OCI-LY7 (cell line): ENCODE results near the gene NACAD. TPM values are rescaled to one million over a fixed set of nuclear protein-coding genes. Genes with fewer than 3 reads are reported as not detected.

ENCODE experiments used
- BruUV-seq: library from RNA; stranded (reverse); fragments of 400-500 nt; replicated peaks from 2 replicates; lab custom pipeline; 2021; lab: Mats Ljungman, UMichigan
- CTCF ChIA-PET: fragments of 300-600 bp; sonication (Branson Sonifier 250); formaldehyde crosslinking; loops from one replicate; lab custom pipeline; 2022; ENCODE audit warnings: antibody characterized with exemption; ENCODE audit not compliant: unreplicated experiment; lab: Charles Lee
- POLR2A ChIA-PET: fragments of 300-600 bp; sonication (Branson Sonifier 250); formaldehyde crosslinking; loops from one replicate; lab custom pipeline; 2022; ENCODE audit warnings: antibody characterized with exemption; lab: Charles Lee
- DNase-seq: peaks from one replicate; pipeline ENCODE4 v3.0.0-alpha.2; 2015; ENCODE audit warnings: low spot score
- H2AFZ ChIP-seq: fragments of 200-600 bp; sonication (generic), shearing (Covaris generic); 2 replicates; pipeline ENCODE4 v1.6.1; 2014; ENCODE audit warnings: mild to moderate bottlenecking, antibody characterized with exemption, low read length, moderate library complexity
- H3K27ac ChIP-seq: fragments of 200-600 bp; sonication (generic); 2 replicates; pipeline ENCODE4 v1.5.1; 2014; ENCODE audit warnings: mixed run types, low read depth, mild to moderate bottlenecking, moderate library complexity, low read length, inconsistent platforms; ENCODE audit not compliant: poor library complexity, severe bottlenecking
- H3K36me3 ChIP-seq: fragments of 200-600 bp; sonication (generic); 2 replicates; pipeline ENCODE4 v1.6.1; 2014; ENCODE audit warnings: mild to moderate bottlenecking, antibody characterized with exemption, low read length, moderate library complexity, mixed read lengths; ENCODE audit not compliant: insufficient read depth
- H3K4me1 ChIP-seq: fragments of 200-600 bp; sonication (generic); 2 replicates; pipeline ENCODE4 v1.5.1; 2014; ENCODE audit warnings: mild to moderate bottlenecking, low read length; ENCODE audit not compliant: insufficient read depth, poor library complexity, severe bottlenecking
- H3K4me2 ChIP-seq: fragments of 200-600 bp; sonication (generic); 2 replicates; pipeline ENCODE4 v1.6.1; 2014; ENCODE audit warnings: mild to moderate bottlenecking, low read length
- H3K4me3 ChIP-seq: fragments of 200-600 bp; sonication (generic); 2 replicates; pipeline ENCODE4 v1.5.1; 2014; ENCODE audit warnings: mild to moderate bottlenecking, low read depth, low read length; ENCODE audit not compliant: poor library complexity, severe bottlenecking
- H3K79me2 ChIP-seq: fragments of 200-600 bp; sonication (generic); 2 replicates; pipeline ENCODE4 v1.6.1; 2016; ENCODE audit warnings: low read depth, mild to moderate bottlenecking, low read length, moderate library complexity, mixed read lengths; ENCODE audit not compliant: insufficient read depth
- H3K9me2 ChIP-seq: fragments of 200-600 bp; sonication (generic); 2 replicates; pipeline ENCODE4 v1.6.1; 2016; ENCODE audit warnings: mild to moderate bottlenecking, low read length, mixed read lengths; ENCODE audit not compliant: insufficient read depth
- H3K9me3 ChIP-seq: fragments of 200-600 bp; sonication (generic); 2 replicates; pipeline ENCODE4 v1.6.1; 2014; ENCODE audit warnings: mild to moderate bottlenecking, mixed run types, low read length, mixed read lengths
- H4K20me1 ChIP-seq: fragments of 200-600 bp; sonication (generic); 2 replicates; pipeline ENCODE4 v1.6.1; 2014; ENCODE audit warnings: mild to moderate bottlenecking, antibody characterized with exemption, low read length, moderate library complexity, mixed read lengths; ENCODE audit not compliant: insufficient read depth
- CTCF ChIP-seq: fragments of 200-600 bp; sonication (generic); conservative IDR thresholded peaks from 2 replicates; pipeline ENCODE4 v1.5.1; 2014; ENCODE audit warnings: mild to moderate bottlenecking, antibody characterized with exemption, low read length, moderate library complexity, mixed read lengths
- EZH2phosphoT487 ChIP-seq: fragments of 200-600 bp; sonication (generic); IDR thresholded peaks from 2 replicates; pipeline ENCODE4 v1.6.1; 2018; ENCODE audit warnings: low read depth, borderline replicate concordance, mild to moderate bottlenecking, mixed run types, antibody characterized with exemption, low read length, moderate library complexity, mixed read lengths
- intact Hi-C: fragments of 100-400 bp; cut with micrococcal nuclease; formaldehyde crosslinking; loops from one replicate; pipeline ENCODE4 v1.10.0; 2022; ENCODE audit not compliant: unreplicated experiment
- total RNA-seq, 2 experiments: library from RNA; depleted of rRNA in 1 of 2; stranded (reverse); fragments of >200 nt in 1 of 2; shearing (Covaris generic) in 1 of 2; gene quantifications; 2 replicates each; pipeline ENCODE4 v1.2.3, GENCODE V29; 2014 to 2022

Gene NACAD
- total RNA-seq, 2 experiments from 2014 or later: not detected

- no peaks in the 10 kb centered on the region for H3K9me3 ChIP-seq
- no peaks in the 10 kb centered on the region for H3K9me2 ChIP-seq
- intact Hi-C loops: no loop called here
- no peaks in the 10 kb centered on the region for H3K4me1 ChIP-seq
- H3K4me3 ChIP-seq: no peak overlapping the region
- no peaks in the 10 kb centered on the region for H3K79me2 ChIP-seq
- H2AFZ ChIP-seq: no peak overlapping the region
- no peaks in the 10 kb centered on the region for H4K20me1 ChIP-seq
- no peak overlapping the region for H3K4me2 ChIP-seq
- ChIA-PET POLR2A (interaction anchor here (1.2 kb wide), 1 partner anchor 18 kb away, joined by 4 read pairs; the partner anchor contains the start of gene NACAD), CTCF (interaction anchor here (0.6 kb wide), 1 partner anchor 1779 kb away, joined by 3 read pairs; no protein-coding TSS in a partner anchor)
- H3K36me3 ChIP-seq: peaks cover 98% of the 10 kb centered on the region
- no peak for DNase-seq
- no TSS peak for BruUV-seq
- TF ChIP-seq EZH2phosphoT487 (no peak), CTCF (no peak)
- H3K27ac ChIP-seq: no peak overlapping the region
Measured at GRCh38 chr7:45071528-45071927, 17.2 kb downstream of the NACAD start.

GRCh38 chr7:45070254-45070642 lies 18.5 kb downstream of the NACAD start:
- Histone ChIP-seq H3K36me3 (peaks cover 96% of the 10 kb centered on the region), H3K4me2 (no peak overlapping the region), H3K9me3 (no peaks in the 10 kb centered on the region), H3K4me3 (no peak overlapping the region), H3K4me1 (no peaks in the 10 kb centered on the region), H3K27ac (no peak overlapping the region), H3K79me2 (no peaks in the 10 kb centered on the region), H3K9me2 (no peaks in the 10 kb centered on the region), H4K20me1 (no peaks in the 10 kb centered on the region), H2AFZ (no peak overlapping the region)
- BruUV-seq: no TSS peak
- no peak for TF ChIP-seq EZH2phosphoT487
- TF ChIP-seq CTCF: no peak
- DNase-seq: no peak
- intact Hi-C loops: no loop called here
- CTCF ChIA-PET: no interaction called here
- POLR2A ChIA-PET: interaction anchor here (0.8 to 1.2 kb wide), 2 partner anchors 19 to 67 kb away, joined by 3 to 4 read pairs; partner anchors contain the start of gene NACAD

GRCh38 chr7:45069444-45070253 lies 19.1 kb downstream of the NACAD start:
- no peaks in the 10 kb centered on the region for H3K79me2 ChIP-seq
- H3K9me3 ChIP-seq: no peaks in the 10 kb centered on the region
- no peak overlapping the region for H3K4me3 ChIP-seq
- no peak overlapping the region for H2AFZ ChIP-seq
- no peaks in the 10 kb centered on the region for H4K20me1 ChIP-seq
- H3K4me1 ChIP-seq: no peaks in the 10 kb centered on the region
- H3K4me2 ChIP-seq: no peak overlapping the region
- no peak for DNase-seq
- H3K27ac ChIP-seq: no peak overlapping the region
- intact Hi-C loops: no loop called here
- POLR2A ChIA-PET: interaction anchor here (0.8 to 1.1 kb wide), 2 partner anchors 42 to 66 kb away, joined by 3 read pairs; no protein-coding TSS in a partner anchor
- peaks cover 96% of the 10 kb centered on the region for H3K36me3 ChIP-seq
- 0 out of 2 replicates have a peak, but pooled peaks have one; percentile 15 for TF ChIP-seq CTCF
- no peak for TF ChIP-seq EZH2phosphoT487
- no peaks in the 10 kb centered on the region for H3K9me2 ChIP-seq
- no TSS peak for BruUV-seq
- CTCF ChIA-PET: no interaction called here
